SK-N-SH (cell line): ENCODE results near the gene HSPG2.

Source experiments
- JUND ChIP-seq: IDR thresholded peaks from 2 replicates; pipeline ENCODE4 v1.4.0; 2012
- TF ChIP-seq, protein P1 (sequence below): fragments of 200-600 bp; sonication (generic); IDR thresholded peaks from 2 replicates; pipeline ENCODE4 v1.6.1; 2017; ENCODE audit warnings: antibody characterized with exemption, mild to moderate bottlenecking, moderate library complexity

DNA sequence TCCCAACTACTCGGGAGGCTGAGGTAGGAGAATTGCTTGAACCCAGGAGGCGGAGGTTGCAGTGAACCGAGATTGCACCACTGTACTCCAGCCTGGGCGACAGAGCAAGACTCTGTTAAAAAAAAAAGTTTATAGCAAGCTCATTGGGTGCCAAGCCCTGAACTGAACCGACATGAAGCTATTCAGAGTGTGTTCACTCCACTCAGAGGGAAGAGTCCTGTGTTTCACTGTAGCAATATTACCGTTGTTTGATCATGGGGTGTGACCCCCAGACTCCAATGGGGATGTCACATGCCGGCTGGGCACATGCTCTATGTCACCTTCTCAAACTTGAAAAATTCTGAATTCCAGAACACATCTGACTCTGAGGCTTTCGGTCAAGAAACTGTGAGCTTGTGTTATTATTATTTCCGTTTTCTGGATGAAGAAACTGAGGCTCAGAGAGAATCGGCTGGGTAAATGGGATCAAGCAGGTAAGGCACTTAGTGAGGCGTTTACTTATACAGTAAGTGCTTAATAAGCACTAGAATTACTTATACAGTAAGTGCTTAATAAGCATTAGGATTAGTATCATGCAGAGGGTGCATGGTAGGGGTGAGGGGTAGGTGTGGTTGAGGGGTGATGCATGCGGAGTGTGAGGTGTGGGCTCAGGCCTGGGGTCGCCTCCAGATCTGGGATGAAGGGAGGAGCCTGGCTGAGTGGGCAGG, 36.2 kb downstream of the HSPG2 start:
- no peak for TF ChIP-seq JUND
- TF ChIP-seq, protein P1, sequence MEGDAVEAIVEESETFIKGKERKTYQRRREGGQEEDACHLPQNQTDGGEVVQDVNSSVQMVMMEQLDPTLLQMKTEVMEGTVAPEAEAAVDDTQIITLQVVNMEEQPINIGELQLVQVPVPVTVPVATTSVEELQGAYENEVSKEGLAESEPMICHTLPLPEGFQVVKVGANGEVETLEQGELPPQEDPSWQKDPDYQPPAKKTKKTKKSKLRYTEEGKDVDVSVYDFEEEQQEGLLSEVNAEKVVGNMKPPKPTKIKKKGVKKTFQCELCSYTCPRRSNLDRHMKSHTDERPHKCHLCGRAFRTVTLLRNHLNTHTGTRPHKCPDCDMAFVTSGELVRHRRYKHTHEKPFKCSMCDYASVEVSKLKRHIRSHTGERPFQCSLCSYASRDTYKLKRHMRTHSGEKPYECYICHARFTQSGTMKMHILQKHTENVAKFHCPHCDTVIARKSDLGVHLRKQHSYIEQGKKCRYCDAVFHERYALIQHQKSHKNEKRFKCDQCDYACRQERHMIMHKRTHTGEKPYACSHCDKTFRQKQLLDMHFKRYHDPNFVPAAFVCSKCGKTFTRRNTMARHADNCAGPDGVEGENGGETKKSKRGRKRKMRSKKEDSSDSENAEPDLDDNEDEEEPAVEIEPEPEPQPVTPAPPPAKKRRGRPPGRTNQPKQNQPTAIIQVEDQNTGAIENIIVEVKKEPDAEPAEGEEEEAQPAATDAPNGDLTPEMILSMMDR: no peak
